Measurements from ENCODE around the gene SLC18A3. TPM values are rescaled to one million over a fixed set of nuclear protein-coding genes. Genes with fewer than 3 reads are reported as not detected.

Gene SLC18A3
- not detected in 2 replicates for total RNA-seq

GRCh38 chr10:49610114-49610457 lies at the start of gene SLC18A3:
Gene SLC18A3 (plus strand): TSS chr10:49610310. CDS start chr10:49610741, 431 bp downstream.

GRCh38 chr10:49613882-49614241 lies 3.8 kb downstream of the SLC18A3 start, which contains the start of gene CHAT:
Gene CHAT (plus strand): TSS chr10:49614037. CDS start chr10:49614190, 153 bp downstream.

Other genes with a start within 250 kb of the SLC18A3 start
- gene DRGX, start 214.2 kb upstream of the SLC18A3 start, total RNA-seq, result not detected in 2 replicates
- 16.1 and 17.1 TPM in 2 replicates for gene ERCC6, start 71.2 kb upstream of the SLC18A3 start, total RNA-seq
- not detected in 2 replicates for gene CHAT, start 3.7 kb downstream of the SLC18A3 start, total RNA-seq
- gene C10orf53, start 69.3 kb downstream of the SLC18A3 start, total RNA-seq, result not detected in 2 replicates
- 0.14 and 0.46 TPM in 2 replicates for gene OGDHL, start 152.0 kb downstream of the SLC18A3 start, total RNA-seq

All from smooth muscle cell of bladder (primary cell).